WERI-Rb-1 (cell line): ENCODE results near the gene POU2AF1.

ENCODE experiments used
- DNase-seq: peaks from one replicate; pipeline ENCODE4 v3.0.0-alpha.2; 2020
- H3K27ac ChIP-seq: fragments of 250-450 bp; sonication (Bioruptor Pico); 2 replicates; pipeline ENCODE4 v1.5.1; 2020; ENCODE audit warnings: mild to moderate bottlenecking, moderate library complexity
- H3K27me3 ChIP-seq: fragments of 250-450 bp; sonication (Bioruptor Pico); 2 replicates; pipeline ENCODE4 v1.5.1; 2021; ENCODE audit warnings: mild to moderate bottlenecking, low read depth, moderate library complexity; ENCODE audit not compliant: insufficient read depth, severe bottlenecking
- H3K36me3 ChIP-seq: fragments of 250-450 bp; sonication (Bioruptor Pico); 2 replicates; pipeline ENCODE4 v1.5.1; 2020; ENCODE audit warnings: mild to moderate bottlenecking, moderate library complexity
- H3K4me3 ChIP-seq: 2 replicates; pipeline ENCODE4 v1.5.1; 2011; ENCODE audit warnings: low read depth, mild to moderate bottlenecking, control low read depth, low read length
- H3K9me3 ChIP-seq: fragments of 250-450 bp; sonication (Bioruptor Pico); 2 replicates; pipeline ENCODE4 v1.5.1; 2021; ENCODE audit warnings: mild to moderate bottlenecking, moderate library complexity; ENCODE audit not compliant: severe bottlenecking
- TF ChIP-seq, protein P1 (sequence below): IDR thresholded peaks from 2 replicates; pipeline ENCODE4 v1.5.1; 2011; ENCODE audit warnings: low read depth, mild to moderate bottlenecking, control low read depth, inconsistent platforms, low read length

The POU2AF1 gene

DNA sequence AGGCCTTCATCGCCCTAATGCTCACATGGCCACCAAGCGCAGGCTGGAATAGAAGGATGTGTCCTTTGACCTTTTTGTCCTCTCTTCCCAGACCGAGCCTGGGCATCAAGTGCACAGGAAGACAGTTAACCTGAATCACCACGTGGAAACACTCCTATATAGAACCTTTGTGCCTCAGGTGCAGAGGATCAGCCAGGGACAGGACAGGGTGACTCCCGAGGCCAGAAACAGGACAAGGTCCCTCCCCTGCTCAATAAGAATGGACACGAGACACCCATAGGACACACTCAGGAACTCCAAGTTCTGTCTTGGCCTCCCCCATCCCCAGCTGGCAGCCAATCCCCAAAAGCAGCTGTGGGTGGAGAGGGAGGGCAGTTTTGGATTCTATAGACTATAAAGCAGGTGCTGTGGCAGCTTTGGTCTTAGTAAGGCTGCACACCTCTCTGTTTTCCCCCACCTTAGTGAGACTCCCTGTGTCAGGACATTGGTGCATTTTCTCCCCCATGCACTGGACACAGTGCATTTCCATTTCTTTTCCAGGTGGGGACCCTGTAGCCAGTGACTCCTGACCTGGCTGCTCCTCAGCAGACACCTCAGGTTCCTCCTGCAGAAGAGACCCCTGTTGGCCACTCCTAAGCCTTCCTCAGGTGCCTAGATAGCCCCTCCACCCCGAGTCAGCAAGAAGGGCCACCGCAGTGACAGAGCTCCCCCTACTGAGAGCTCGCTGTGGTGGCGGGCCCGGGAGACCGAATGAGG lies 43.6 kb upstream of the POU2AF1 start:
- H3K4me3 ChIP-seq: no peak overlapping the region
- no peaks in the 10 kb centered on the region for H3K27me3 ChIP-seq
- DNase-seq: peak; percentile 85
- TF ChIP-seq, protein P1, sequence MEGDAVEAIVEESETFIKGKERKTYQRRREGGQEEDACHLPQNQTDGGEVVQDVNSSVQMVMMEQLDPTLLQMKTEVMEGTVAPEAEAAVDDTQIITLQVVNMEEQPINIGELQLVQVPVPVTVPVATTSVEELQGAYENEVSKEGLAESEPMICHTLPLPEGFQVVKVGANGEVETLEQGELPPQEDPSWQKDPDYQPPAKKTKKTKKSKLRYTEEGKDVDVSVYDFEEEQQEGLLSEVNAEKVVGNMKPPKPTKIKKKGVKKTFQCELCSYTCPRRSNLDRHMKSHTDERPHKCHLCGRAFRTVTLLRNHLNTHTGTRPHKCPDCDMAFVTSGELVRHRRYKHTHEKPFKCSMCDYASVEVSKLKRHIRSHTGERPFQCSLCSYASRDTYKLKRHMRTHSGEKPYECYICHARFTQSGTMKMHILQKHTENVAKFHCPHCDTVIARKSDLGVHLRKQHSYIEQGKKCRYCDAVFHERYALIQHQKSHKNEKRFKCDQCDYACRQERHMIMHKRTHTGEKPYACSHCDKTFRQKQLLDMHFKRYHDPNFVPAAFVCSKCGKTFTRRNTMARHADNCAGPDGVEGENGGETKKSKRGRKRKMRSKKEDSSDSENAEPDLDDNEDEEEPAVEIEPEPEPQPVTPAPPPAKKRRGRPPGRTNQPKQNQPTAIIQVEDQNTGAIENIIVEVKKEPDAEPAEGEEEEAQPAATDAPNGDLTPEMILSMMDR: peak; percentile 91
- H3K36me3 ChIP-seq: no peaks in the 10 kb centered on the region
- no peak overlapping the region for H3K27ac ChIP-seq
- peaks cover 3% of the 10 kb centered on the region for H3K9me3 ChIP-seq

DNA sequence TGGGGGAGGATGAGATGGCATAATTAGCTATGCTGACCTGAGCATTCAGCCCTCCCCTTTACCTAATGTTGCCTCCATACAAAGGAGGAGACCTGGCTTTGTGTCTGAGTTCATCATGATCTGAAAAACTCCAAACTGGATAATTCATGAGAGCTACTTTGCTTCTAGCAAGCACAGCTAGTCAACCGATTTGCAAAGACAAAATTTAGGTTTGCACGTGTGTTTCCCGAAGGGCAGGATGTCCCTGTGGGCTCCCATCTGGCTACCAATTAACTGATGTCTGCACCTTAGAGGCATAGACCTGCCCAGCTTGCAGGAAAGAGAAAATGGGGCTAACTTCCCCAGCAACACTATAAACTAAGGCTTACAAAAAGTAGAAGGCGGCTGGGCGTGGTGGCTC lies 42.2 kb upstream of the POU2AF1 start:
- Histone ChIP-seq H3K4me3 (no peak overlapping the region), H3K36me3 (no peaks in the 10 kb centered on the region), H3K27me3 (no peaks in the 10 kb centered on the region), H3K9me3 (peaks cover 3% of the 10 kb centered on the region), H3K27ac (no peak overlapping the region)
- TF ChIP-seq, protein P1: no peak
- DNase-seq: no peak

DNA sequence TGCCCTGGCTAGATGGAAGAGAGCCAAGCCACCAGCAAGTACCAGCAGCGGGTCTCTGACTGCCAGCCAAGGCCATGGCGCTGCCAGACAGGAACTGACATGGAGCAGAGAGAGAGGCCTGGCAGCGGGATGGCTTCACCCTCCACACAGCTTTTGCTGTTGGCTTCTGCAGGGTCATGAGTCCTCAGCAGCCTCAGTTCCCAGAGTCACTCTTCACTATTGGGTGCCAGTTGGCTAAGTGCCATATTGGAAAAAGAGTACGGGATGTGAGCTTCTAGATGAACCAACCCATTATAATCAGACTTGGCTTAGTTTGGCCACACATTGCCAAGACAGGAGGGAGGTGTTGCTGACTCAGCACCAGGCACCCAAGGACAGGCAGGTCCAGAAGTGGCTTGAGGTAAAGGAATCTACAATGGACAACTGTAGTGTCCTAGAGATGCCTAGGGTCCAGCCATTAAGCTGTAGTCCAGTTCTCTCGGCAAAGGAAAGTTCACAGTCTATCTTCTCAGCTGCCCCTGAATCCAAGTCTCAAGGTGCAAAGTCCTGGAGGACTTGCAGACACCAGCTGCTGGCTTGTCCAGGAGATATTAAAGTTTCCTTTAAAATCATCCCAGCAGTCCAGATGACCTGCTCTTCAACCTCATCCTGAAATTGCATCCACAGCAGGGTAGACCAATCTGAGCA lies 40.7 kb upstream of the POU2AF1 start:
- DNase-seq: no peak
- H3K27me3 ChIP-seq: no peaks in the 10 kb centered on the region
- no peak overlapping the region for H3K4me3 ChIP-seq
- no peaks in the 10 kb centered on the region for H3K36me3 ChIP-seq
- peaks cover 3% of the 10 kb centered on the region for H3K9me3 ChIP-seq
- no peak overlapping the region for H3K27ac ChIP-seq
- TF ChIP-seq, protein P1: no peak

DNA sequence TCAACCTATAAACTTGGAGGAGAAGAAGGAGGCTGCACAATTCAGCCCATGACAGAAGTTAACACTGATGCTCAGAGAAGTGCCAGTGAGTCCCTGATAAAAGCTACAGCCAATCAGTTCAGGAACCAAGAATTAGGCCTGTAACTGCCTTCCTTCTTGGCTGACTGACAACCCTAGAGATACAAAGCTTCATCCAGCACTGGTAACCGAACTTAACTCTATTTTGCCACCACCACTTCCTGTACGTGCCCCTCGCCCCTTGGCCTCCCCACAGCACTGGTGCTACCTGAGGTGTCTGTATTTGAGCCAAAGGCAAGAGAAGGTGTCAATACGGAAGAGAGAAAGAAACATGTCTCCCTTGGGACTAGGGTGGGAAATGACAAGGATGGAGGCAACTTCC lies 40.1 kb upstream of the POU2AF1 start:
- TF ChIP-seq, protein P1: no peak
- Histone ChIP-seq H3K27ac (no peak overlapping the region), H3K9me3 (peaks cover 3% of the 10 kb centered on the region), H3K36me3 (no peaks in the 10 kb centered on the region), H3K27me3 (no peaks in the 10 kb centered on the region), H3K4me3 (no peak overlapping the region)
- DNase-seq: no peak

DNA sequence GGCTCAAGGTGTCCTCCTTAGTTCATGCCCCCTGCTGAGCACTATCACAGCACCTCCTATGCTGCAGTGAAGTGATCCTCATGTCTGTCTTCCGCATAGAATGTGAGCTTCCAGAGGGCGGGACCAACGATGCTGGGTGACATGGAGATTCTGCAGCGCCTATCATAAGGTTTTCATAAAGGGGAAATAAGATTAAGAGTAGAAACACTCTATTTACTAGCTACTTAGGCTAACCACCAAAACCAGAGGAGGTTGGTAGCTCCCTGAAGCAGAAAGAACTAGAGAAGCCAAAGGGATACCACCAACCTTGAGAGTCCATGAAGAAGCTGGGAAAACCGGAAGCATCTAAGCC lies 39.3 kb upstream of the POU2AF1 start:
- H3K27ac ChIP-seq: peak overlapping the region; percentile 39; the same call in 1 of the 2 replicates

More for the DNA sequence above, 39.3 kb upstream of the POU2AF1 start:
- H3K36me3 ChIP-seq: no peaks in the 10 kb centered on the region
- peaks cover 3% of the 10 kb centered on the region for H3K9me3 ChIP-seq
- no peak overlapping the region for H3K4me3 ChIP-seq
- no peak for DNase-seq
- TF ChIP-seq, protein P1: no peak
- no peaks in the 10 kb centered on the region for H3K27me3 ChIP-seq
